ENCODE results near the gene APOA5. TPM values are rescaled to one million over a fixed set of nuclear protein-coding genes. Genes with fewer than 3 reads are reported as not detected.
"Not testable (repeated sequence)": the region's sequence is repeated elsewhere in the genome, so short reads cannot be mapped to it uniquely, and the experiment has no call there.

The APOA5 gene
- total RNA-seq, 1 donor, result not detected

DNA sequence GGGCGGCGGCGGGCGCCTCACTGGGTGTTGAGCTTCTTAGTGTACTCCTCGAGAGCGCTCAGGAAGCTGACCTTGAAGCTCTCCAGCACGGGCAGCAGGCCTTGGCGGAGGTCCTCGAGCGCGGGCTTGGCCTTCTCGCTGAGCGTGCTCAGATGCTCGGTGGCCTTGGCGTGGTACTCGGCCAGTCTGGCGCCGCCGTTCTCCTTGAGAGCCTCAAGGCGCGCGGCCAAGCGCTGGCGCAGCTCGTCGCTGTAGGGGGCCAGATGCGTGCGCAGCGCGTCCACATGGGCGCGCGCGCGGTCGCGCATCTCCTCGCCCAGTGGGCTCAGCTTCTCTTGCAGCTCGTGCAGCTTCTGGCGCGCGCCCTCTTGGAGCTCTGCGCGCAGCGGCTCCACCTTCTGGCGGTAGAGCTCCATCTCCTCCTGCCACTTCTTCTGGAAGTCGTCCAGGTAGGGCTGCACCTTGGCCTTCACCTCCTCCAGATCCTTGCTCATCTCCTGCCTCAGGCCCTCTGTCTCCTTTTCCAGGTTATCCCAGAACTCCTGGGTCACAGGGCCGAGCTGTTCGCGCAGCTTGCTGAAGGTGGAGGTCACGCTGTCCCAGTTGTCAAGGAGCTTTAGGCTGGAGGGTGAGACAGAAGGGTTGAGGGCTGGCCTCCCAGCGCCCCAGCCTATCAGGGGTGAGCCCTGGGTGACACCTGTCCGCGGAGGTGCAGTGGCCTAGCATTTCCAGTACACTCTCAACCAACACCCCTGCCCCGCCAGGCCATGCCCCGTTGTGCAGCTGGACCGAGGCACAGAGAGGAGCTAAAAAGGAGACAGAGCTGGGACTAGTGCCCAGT, 44.3 kb upstream of the APOA5 start:
- TF ChIP-seq, protein P1, sequence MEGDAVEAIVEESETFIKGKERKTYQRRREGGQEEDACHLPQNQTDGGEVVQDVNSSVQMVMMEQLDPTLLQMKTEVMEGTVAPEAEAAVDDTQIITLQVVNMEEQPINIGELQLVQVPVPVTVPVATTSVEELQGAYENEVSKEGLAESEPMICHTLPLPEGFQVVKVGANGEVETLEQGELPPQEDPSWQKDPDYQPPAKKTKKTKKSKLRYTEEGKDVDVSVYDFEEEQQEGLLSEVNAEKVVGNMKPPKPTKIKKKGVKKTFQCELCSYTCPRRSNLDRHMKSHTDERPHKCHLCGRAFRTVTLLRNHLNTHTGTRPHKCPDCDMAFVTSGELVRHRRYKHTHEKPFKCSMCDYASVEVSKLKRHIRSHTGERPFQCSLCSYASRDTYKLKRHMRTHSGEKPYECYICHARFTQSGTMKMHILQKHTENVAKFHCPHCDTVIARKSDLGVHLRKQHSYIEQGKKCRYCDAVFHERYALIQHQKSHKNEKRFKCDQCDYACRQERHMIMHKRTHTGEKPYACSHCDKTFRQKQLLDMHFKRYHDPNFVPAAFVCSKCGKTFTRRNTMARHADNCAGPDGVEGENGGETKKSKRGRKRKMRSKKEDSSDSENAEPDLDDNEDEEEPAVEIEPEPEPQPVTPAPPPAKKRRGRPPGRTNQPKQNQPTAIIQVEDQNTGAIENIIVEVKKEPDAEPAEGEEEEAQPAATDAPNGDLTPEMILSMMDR (IDR thresholded peaks at IDR 0.05; ENCODE audit: insufficient read depth, low read depth, low read length), result peak; percentile 62
- H3K4me3 ChIP-seq (ENCODE audit: low read depth, low read length), result peak overlapping the region; percentile 48
- DNase-seq (ENCODE audit: low read depth), result peak; percentile 87

DNA sequence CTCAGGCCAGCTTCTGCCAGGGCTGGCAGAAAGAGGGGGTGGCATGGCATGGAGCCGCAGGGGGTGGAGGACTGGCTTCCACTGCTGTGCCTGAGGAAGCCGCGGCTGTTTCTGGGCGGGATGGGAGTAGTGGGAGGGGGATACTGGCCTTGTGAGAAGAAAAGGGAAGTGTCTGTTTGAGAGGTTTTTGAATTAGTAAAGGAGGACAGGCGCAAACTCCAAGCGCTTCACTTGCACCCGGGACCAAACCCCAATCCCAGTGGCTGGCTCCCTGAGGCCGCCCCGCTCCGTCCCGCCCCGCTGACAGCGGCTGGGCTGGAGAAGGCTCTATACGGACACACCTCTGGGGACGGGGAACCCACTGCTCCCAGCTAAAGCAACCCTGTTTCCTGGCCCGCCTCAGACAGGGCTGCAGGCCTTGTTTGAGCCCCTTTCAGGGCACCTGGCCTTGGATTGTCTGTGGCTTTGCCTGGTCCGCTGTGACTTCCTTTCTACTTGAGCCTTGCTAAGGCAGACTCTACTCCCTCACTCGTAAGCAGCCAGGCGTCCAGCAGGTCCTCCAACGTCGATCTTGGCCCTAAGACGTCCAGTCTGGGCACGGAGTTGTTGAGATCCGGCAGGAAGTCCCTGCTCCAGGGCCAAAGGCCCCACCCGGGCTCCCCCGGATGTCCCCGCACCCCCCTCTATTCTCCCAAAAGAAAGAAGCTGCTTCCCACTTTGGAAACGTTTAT, 43.5 kb upstream of the APOA5 start:
- peak overlapping the region; percentile 48 for H3K4me3 ChIP-seq (ENCODE audit: low read depth, low read length)
- TF ChIP-seq, protein P1 (IDR thresholded peaks at IDR 0.05; ENCODE audit: insufficient read depth, low read depth, low read length), result no peak
- DNase-seq (ENCODE audit: low read depth), result no peak

DNA sequence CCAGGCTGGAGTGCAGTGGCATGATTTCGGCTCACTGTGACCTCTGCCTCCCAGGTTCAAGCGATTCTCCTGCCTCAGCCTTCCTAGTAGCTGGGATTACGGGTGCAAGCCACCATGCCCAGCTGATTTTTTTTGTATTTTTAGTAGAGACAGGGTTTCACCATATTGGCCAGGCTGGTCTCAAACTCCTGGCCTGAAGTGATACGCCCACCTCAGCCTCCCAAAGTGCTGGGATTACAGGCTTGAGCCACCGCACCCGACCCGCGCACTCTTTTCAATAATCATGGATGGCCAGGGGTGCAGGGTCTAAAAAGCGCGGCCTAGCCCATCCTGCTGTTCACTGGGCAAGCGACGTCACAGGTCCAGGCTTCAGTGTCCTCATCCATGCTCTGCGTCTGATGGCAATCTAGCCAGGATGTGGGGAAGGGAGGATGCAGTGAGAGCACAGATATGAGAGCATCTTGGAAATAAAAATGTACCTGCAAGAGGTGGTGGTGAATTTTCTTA, 42.9 kb upstream of the APOA5 start:
- DNase-seq (ENCODE audit: low read depth); H3K4me3 ChIP-seq (ENCODE audit: low read depth, low read length): not testable (repeated sequence)

DNA sequence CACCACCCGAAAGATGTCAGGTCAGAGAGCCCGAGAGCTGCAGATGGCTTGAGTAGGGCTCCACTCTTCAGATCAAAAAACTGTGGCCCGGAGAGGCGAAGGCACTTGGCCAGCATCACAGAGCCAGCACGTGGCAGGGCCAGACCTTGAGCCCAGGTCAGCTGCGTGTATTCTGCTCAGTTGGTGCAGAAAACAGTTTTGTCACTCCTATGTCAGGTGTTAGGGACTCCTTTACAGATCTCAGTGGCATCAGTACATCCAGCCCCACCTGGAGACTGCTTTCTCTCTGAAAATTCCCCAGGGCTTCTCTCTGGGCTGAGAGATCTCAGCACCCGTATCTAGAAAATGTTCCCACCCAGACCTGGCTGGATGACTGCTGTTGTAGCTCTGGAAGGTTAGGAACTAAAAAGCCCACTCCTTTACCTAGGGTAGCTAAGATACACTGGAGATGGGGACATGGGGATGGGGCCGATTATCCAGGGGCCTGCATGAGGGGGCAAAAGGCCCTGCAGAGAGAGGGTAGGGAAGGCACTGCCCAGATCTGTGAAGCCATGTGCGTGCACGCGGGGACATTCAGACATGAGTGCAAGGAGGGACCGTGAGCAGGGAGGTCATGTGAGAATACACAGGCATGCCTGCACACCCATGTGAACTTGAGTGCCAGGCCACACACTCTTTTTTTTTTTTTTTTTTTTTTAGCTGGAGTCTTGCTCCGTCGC, 42.3 kb upstream of the APOA5 start:
- no peak overlapping the region for H3K4me3 ChIP-seq (ENCODE audit: low read depth, low read length)
- no peak for DNase-seq (ENCODE audit: low read depth)
- TF ChIP-seq, protein P1 (IDR thresholded peaks at IDR 0.05; ENCODE audit: insufficient read depth, low read depth, low read length), result no peak

- no peak overlapping the region for H3K4me3 ChIP-seq (ENCODE audit: low read depth, low read length)
- TF ChIP-seq, protein P1 (IDR thresholded peaks at IDR 0.05; ENCODE audit: insufficient read depth, low read depth, low read length), result no peak
- DNase-seq (ENCODE audit: low read depth), result no peak
Measured at GRCh38 chr11:116833491-116833815, 41.8 kb upstream of the APOA5 start.

GRCh38 chr11:116832350-116833290, 40.9 kb upstream of the APOA5 start:
- DNase-seq (ENCODE audit: low read depth), result no peak
- TF ChIP-seq, protein P1 (IDR thresholded peaks at IDR 0.05; ENCODE audit: insufficient read depth, low read depth, low read length), result no peak

More at GRCh38 chr11:116832350-116833290, 40.9 kb upstream of the APOA5 start:
- no peak overlapping the region for H3K4me3 ChIP-seq (ENCODE audit: low read depth, low read length)

All from fibroblast of villous mesenchyme (primary cell).